GM10266 (cell line): ENCODE measurements around the gene B9D2.

Experiments used
- DNase-seq: peaks from one replicate; pipeline ENCODE4 v3.0.0; 2012; ENCODE audit errors: extremely low spot score
- CTCF ChIP-seq: IDR thresholded peaks from 2 replicates; pipeline ENCODE4 v1.5.1; 2012; ENCODE audit warnings: mild to moderate bottlenecking, low read depth; ENCODE audit not compliant: control insufficient read depth, insufficient read depth; ENCODE audit errors: missing control alignments

Gene B9D2

GRCh38 chr19:41399091-41399490 is 35.1 kb upstream of the B9D2 start:
- no peak for TF ChIP-seq CTCF
- DNase-seq, result no peak

GRCh38 chr19:41398598-41398997 is 34.6 kb upstream of the B9D2 start:
- TF ChIP-seq CTCF, result no peak
- no peak for DNase-seq

- no peak for DNase-seq
- no peak for TF ChIP-seq CTCF
These were observed 34.1 kb upstream of the B9D2 start for GRCh38 chr19:41398050-41398418.

GRCh38 chr19:41397086-41398049 is 33.4 kb upstream of the B9D2 start, which contains the start of the genes BCKDHA and EXOSC5:
TSS of gene BCKDHA (plus strand) at chr19:41397818. CDS start at chr19:41397828, 10 bp downstream.
TSS of gene EXOSC5 (minus strand) at chr19:41397359. CDS start at chr19:41397328, 31 bp downstream.
- DNase-seq, result peak; percentile 97
- TF ChIP-seq CTCF, result no peak

GRCh38 chr19:41395355-41395754 is 31.4 kb upstream of the B9D2 start:
- no peak for DNase-seq

GRCh38 chr19:41392775-41393174 is 28.8 kb upstream of the B9D2 start:
- no peak for DNase-seq
- TF ChIP-seq CTCF, result no peak

More at GRCh38 chr19:41395355-41395754, 31.4 kb upstream of the B9D2 start:
- no peak for TF ChIP-seq CTCF

- no peak for TF ChIP-seq CTCF
- no peak for DNase-seq
These were observed 27.7 kb upstream of the B9D2 start for GRCh38 chr19:41391618-41392017.
